ENCODE results near the gene NSMF.

NSMF gene

GRCh38 chr9:137491735-137492432, 32.8 kb upstream of the NSMF start:
- DNase-seq (ENCODE audit: low spot score), result no peak

- DNase-seq (ENCODE audit: low spot score), result no peak
Measured at GRCh38 chr9:137490532-137491186, 31.5 kb upstream of the NSMF start.

DNA sequence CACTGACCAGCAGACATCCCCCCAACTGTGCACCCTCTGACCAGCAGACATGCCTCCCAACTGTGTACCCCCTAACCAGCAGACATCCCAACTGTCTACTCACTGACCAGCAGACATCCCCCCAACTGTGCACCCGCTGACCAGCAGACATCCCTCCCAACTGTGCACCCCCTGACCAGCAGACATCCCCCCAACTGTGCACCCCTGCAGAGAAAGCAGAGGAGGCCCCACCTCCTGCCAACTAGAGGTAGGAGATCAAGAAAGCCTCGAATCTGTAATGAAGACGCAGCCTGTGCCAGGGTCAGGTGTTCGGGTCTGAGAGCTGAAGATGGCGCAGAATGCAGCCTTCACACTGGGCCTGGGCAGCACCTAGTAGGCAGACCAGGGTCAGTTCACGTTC, 29.8 kb upstream of the NSMF start:
- DNase-seq (ENCODE audit: low spot score), result no peak

GRCh38 chr9:137488327-137488653, 29.2 kb upstream of the NSMF start:
- DNase-seq (ENCODE audit: low spot score), result no peak

DNA sequence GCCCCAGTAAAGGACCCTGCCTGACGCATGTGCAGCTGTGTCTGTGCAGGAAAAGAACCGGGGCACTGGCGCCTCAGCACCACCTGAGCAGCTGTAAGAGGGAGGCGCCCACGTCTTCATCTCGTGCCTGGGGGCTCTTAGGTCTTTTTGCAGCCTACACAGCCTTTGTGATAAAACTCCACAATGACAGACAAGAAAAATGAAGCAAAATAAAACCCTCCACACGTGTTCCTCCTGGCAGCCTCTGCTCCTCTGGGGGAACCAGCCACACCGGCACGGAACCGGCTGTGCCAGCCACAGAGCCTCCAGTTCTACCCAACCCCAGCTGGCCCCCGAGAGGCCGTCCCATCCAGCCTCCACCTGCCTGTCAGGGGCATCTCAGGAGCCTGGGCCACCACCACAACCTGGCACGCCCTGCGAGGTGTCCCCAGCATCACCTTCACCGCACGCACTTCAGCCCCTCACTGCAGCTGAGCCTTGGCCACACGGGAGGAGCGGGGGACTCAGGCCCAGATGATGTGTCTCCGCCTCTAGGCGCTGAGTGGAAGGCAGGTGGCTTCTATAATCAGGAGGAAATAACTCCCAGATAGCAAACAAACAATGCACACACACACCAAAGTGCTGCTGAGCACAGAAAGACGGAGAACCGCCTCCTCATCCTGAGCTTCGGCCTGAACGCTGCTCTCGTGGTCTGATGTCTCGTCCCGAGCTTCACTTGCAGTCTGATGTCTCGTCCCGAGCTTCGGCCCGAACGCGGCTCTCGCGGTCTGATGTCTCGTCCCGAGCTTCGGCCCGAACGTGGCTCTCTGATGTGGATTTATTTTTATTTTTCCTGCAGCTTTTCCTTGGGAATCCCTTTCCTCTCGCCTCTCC, 28.6 kb upstream of the NSMF start:
- no peak for DNase-seq (ENCODE audit: low spot score)

- DNase-seq (ENCODE audit: low spot score), result no peak
Measured at GRCh38 chr9:137486545-137487453, 27.7 kb upstream of the NSMF start.

GRCh38 chr9:137486141-137486490, 27.0 kb upstream of the NSMF start:
- DNase-seq (ENCODE audit: low spot score), result no peak

DNA sequence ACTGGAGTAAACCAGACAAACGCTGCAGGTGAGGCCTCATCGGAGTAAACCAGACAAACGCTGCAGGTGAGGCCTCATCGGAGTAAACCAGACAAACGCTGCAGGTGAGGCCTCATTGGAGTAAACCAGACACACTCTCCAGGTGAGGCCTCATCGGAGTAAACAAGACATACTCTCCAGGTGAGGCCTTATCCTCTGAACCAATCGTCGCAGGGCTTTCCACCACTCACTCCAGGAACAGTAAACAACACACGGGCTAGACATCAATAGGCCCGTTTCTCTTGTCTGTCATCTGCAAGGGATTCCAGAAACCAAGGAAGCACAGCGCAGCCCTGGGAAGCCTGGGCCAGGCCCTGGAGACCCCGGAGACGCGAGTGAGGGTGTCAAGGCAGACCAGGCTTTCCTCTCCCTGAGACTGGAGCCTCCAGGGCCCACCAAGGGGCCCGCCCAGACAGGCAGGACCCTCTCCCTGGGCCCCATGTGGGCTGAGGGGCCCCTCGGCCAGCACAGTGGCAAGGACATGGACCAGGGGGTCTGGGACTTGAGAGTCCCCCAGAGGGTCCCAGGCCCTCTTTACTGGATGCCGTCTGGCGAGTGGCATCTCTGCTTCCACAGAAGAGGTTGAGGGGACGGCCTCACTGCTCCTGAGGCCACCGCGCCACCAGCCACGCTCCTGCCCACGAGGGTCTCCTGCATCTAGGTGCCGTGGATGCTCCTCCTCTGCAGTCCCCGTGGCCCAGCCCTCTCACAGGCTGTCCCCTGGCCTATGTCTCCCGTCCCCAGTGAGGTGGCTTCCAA, 26.4 kb upstream of the NSMF start:
- DNase-seq (ENCODE audit: low spot score), result no peak

DNA sequence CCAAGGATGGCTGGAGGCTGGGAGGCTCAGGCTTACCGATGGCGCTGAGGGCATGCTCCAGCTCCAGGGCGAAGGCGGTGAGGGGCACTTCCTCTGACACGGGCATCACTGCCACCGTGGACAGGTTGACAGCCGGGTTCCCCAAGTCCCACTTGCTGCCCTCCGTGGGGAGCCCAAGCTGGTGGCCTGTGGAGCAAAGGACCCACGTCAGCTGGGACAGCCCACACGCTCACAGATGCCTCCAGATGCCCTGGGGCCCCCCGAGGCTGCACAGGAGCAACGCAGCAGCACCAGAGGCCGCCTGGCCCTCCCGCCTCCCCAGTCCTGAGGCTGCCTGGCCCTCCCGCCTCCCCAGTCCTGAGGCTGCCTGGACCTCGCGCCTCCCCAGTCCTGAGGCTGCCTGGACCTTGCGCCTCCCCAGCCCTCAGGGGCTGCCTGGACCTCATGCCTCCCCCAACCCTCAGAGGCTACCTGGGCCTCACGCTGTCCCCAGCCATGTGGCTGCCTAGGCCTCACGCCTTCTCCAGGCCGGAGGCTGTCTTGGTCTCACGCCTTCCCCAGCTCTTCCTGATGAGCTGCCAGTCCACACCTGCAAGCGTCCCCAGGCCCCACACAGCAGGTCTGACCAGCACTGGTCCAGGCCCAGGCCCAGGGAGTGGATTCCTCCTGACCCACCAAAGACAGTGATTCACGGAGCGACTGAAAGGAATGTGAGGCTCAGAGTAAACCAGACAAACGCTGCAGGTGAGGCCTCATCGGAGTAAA, 25.6 kb upstream of the NSMF start:
- DNase-seq (ENCODE audit: low spot score), result no peak

DNA sequence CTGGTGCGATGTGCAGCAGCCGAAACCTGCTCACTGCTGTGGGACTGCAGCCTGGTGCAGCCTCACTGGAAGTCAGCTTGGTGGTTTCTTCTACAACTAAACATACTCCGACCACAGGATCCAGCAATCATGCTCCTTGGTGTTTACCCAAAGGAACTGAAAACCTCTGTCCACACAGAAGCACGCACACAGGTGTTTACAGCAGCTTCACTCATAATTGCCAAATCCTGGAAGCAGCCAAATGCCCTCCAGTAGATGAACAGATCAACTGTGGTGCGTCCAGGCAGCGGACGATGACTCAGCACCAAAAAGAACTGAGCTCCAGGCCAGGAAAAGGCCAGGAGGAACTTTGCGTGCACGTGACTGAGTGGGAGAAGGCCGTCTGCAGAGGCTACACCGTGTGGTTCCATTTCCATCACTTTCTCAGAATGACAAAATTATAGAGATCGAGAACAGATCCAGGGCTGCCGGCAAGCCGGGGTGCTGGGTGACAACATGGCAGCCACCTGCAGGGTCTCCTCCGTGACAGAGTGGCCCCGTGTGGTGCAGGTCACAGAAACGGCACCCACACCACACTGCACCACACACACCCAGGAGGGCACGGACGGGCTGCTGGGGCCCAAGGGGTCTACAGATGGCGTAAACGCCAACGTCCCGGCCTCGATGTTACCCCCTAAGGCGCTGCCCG, 23.1 kb upstream of the NSMF start:
- no peak for DNase-seq (ENCODE audit: low spot score)

GRCh38 chr9:137480686-137481683, 21.9 kb upstream of the NSMF start:
- DNase-seq (ENCODE audit: low spot score), result no peak

- no peak for DNase-seq (ENCODE audit: low spot score)
Measured at GRCh38 chr9:137479892-137480685, 21.0 kb upstream of the NSMF start.

- DNase-seq (ENCODE audit: low spot score), result no peak
Measured at GRCh38 chr9:137478962-137479861, 20.1 kb upstream of the NSMF start.

- DNase-seq (ENCODE audit: low spot score), result no peak
Measured at GRCh38 chr9:137478613-137478961, 19.5 kb upstream of the NSMF start.

- DNase-seq (ENCODE audit: low spot score), result no peak
Measured at GRCh38 chr9:137477778-137478612, 18.9 kb upstream of the NSMF start.

GRCh38 chr9:137476856-137477255, 17.7 kb upstream of the NSMF start:
- DNase-seq (ENCODE audit: low spot score), result no peak

Data from kidney capillary endothelial cell (primary cell).